HG03159 (cell line): ENCODE data around the gene AGTRAP.

Source experiments
- ATAC-seq: cut with Tn5 transposase; IDR thresholded peaks from one replicate; pipeline ENCODE4 v1.9.1; 2021; ENCODE audit warnings: mild to moderate bottlenecking, moderate library complexity; ENCODE audit not compliant: unreplicated experiment

AGTRAP gene

DNA sequence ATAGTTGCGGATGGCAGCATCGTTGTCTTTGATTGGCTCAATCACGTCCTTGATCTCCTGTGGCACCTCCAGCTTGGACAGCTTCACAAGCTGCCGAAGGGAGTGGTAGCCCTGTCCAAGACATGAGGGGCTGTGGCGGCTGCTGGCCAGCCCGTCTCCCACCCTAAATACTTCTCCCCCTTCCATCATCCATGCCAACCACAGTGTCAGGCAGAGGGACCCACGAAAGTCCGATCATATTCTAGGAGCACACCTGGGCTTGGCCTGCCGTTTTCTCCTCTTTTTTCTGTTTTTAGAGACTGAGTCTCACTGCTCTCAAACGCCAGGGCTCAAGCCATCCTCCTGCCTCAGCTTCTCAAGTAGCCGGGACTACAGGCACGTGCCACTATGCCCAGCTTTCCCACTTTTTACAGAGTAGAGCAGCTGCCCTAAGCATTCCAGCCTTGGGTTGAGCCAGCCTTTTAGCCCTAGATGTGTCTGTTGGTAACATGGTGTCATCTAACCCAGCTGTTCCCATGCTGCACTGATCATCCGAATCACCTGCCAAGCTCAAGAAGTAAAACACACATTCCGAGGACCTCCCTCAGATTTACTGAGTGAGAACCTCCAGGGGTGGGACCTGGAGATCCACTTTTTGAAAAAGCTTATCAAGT, 59.4 kb downstream of the AGTRAP start:
- no peak for ATAC-seq

DNA sequence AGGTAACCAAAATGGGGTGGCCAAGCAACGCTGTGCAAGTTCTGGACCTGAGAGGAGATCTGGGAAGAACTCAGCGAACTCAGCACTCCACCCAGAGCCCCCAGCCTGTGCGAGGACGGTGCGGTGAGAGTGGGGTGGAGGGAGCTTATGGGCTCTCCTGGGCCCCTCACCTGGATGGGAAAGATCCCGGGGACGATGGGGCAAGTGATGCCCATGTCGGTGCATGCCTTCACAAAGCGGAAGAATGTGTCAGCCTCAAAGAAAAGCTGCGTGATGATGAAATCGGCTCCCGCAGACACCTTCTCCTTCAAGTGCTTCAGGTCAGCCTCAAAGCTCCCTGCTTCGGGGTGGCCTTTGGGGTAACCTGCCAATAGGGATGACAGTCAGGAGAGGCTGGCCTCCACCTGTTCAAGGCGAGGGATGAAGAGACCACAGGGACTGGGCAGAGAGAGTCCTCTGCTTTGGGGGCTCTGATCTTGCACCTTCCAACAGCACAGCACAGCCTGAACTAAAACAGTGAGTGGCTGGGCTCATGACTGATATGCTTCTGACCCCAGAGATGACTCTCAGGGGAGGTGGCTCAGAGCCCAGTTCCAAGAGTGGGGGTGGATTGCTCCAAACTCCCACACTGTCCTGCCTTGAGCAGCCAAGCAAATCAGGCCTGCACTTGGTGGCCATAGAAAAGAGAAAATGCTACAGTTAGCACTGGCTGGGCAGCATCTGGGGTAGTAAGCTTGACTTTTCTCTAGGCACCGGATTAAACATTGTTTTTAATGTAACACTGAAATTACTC, 60.3 kb downstream of the AGTRAP start:
- ATAC-seq: no peak

DNA sequence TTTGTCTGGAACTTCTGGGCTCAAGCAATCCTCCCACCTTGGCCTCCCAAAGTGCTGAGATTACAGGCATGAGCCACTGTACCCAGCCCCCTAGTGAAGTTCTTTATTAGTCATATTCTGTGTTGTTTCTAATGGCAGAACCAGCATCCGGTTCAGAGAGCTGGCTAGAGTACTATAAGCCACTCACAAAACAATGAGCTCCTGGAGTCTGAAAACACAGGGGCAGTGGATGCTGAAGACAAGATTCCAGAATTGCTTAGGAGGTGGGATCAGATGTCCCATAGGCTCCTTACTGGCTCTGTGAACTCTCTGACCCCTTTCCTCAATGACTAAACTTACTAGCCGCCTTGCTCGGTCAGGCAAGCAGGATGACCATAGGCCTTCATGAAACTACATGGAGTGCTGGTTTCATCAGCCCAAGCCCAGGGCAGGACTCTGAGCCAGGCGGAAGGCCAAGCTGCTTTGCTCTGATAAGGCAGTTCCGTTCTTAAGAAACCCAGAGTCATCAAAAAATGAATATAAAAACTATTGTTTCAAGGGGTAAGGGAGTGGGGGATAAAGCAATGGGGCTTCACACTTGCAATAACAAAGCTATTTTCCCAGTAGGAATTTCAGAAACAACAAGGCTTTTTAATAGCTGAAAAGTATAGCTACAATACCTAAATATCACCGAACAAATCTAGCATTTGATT, 61.7 kb downstream of the AGTRAP start:
- no peak for ATAC-seq

DNA sequence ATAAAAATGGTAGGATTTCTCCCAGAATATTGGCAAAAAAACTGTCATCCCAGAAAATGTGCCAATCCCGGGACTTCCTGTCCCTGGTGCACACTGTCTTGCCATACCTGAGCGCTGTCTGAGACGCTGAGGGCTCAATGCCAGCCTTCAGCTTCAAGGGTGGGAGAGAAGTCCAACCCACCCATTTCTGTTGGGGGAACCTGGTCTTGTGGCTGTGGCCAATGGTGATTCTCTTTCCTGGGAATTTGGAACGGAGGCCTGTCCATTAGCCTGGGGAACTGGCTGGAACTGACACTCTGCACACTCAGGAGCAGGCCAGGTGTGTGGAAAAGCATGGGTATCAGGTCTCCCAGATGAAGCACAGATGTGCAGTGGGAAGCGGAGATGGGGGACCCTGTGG, 63.2 kb downstream of the AGTRAP start:
- no peak for ATAC-seq

DNA sequence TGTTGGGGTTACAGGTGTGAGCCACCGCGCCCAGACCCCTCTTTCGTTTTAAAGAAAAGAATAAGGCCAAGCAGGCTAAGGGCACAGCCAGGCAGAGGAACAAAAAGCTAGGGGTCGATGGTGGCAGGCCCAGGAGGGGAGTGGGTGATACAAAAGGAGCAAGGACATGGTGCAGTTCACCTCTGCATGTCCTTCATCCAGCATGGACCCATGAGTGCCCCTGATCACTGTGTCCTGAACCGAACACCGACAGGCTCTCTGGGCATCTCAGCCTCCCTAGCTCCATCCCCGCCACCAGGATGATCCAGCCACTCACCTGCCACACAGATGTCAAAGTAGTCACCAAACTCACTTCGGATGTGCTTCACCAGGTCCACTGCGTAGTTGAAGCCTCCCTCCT, 64.0 kb downstream of the AGTRAP start:
- no peak for ATAC-seq

DNA sequence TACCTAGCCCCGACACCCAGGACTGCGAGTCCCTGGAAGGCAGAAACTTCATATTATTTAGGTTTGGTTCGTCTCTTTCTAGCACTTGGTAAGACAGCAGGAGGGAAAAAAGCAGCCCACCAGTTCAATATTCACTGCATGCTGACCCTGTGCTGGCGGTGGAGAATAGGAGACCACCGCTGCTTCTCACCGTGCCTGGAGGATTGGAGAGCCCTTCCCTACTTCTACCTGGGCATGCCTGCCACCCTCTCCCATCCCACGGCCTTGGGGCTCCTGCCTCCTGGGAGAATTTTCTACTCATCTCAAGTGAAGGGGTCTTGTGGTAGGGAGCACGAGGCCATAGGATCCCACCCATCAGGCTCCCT, 64.4 kb downstream of the AGTRAP start:
- no peak for ATAC-seq
